Activated CD4-positive, alpha-beta memory T cell treated with anti-CD3 and anti-CD28 coated beads, Interleukin-2, amount 10 ng/mL, durations not matched to agents 7 days and 5 days (primary cell): ENCODE results near the gene PLOD3. TPM values are rescaled to one million over a fixed set of nuclear protein-coding genes. Genes with fewer than 3 reads are reported as not detected.

Experiments
- CTCF ChIA-PET: fragments of 350-600 bp; sonication (Branson Sonifier 250); formaldehyde crosslinking; loops from one replicate; lab custom pipeline; 2021; ENCODE audit warnings: antibody characterized with exemption, inconsistent platforms; lab: Charles Lee
- POLR2A ChIA-PET: fragments of 350-600 bp; sonication (Branson Sonifier 250); formaldehyde crosslinking; loops from one replicate; lab custom pipeline; 2021; ENCODE audit warnings: antibody characterized with exemption; lab: Charles Lee
- DNase-seq: peaks from one replicate; pipeline ENCODE4 v3.0.0-alpha.2; 2020
- H3K27ac Mint-ChIP-seq: one replicate; pipeline ENCODE4 v1.8.0; 2021; ENCODE audit warnings: mild to moderate bottlenecking, mixed read lengths
- H3K27me3 Mint-ChIP-seq: one replicate; pipeline ENCODE4 v1.8.0; 2021; ENCODE audit warnings: mixed read lengths
- H3K36me3 Mint-ChIP-seq: one replicate; pipeline ENCODE4 v1.8.0; 2021; ENCODE audit warnings: low read depth, mixed read lengths
- H3K4me1 Mint-ChIP-seq: one replicate; pipeline ENCODE4 v1.8.0; 2021; ENCODE audit warnings: mixed read lengths
- H3K4me3 Mint-ChIP-seq: one replicate; pipeline ENCODE4 v1.8.0; 2021; ENCODE audit warnings: mild to moderate bottlenecking, mixed read lengths
- H3K9me3 Mint-ChIP-seq: one replicate; pipeline ENCODE4 v1.8.0; 2021; ENCODE audit warnings: mixed read lengths
- total RNA-seq, 2 experiments: library from RNA; stranded (reverse); gene quantifications; one replicate each; pipeline ENCODE4 v1.2.3, GENCODE V29; 2021

The PLOD3 gene
- total RNA-seq, 2 experiments from 2014 or later: 63.3 to 66.6 TPM

GRCh38 chr7:101236292-101236835 lies 19.0 kb upstream of the PLOD3 start:
- H3K4me1 Mint-ChIP-seq: no peaks in the 10 kb centered on the region
- no peak for DNase-seq
- H3K27me3 Mint-ChIP-seq: no peaks in the 10 kb centered on the region
- no peaks in the 10 kb centered on the region for H3K9me3 Mint-ChIP-seq
- CTCF ChIA-PET: no interaction called here
- POLR2A ChIA-PET: no interaction called here
- H3K36me3 Mint-ChIP-seq: peaks cover 9% of the 10 kb centered on the region
- no peak overlapping the region for H3K4me3 Mint-ChIP-seq
- H3K27ac Mint-ChIP-seq: no peak overlapping the region

GRCh38 chr7:101235522-101235921 lies 18.1 kb upstream of the PLOD3 start:
- Mint-ChIP-seq H3K9me3 (no peaks in the 10 kb centered on the region), H3K4me1 (peaks cover 2% of the 10 kb centered on the region), H3K4me3 (no peak overlapping the region), H3K27me3 (no peaks in the 10 kb centered on the region), H3K36me3 (peaks cover 8% of the 10 kb centered on the region), H3K27ac (no peak overlapping the region)
- CTCF ChIA-PET: interaction anchor here (1.0 to 2.1 kb wide), 3 partner anchors 9 to 92 kb away, joined by 3 to 11 read pairs (median 3); no protein-coding TSS in a partner anchor
- POLR2A ChIA-PET: interaction anchor here (1.7 kb wide), 1 partner anchor 8 kb away, joined by 7 read pairs; no protein-coding TSS in a partner anchor
- no peak for DNase-seq

DNA sequence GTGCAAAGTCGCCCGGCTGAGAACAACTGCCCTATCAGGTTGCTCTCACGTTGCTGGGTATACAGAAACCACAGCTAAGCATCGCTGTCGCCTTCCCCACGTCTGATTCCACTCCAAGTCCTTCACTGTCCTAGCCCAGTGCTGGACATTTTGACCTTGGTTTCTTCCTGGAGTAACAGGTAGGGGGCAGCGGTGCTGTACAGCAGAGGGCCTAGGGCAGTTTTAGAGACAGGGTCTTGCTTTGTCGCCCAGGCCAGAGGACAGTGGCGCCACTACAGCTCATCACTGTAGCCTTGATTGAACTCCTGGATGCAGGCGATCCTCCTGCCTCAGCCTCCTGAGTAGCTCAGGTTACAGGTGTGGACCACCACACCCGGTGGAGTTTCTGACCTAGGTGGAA lies 17.7 kb upstream of the PLOD3 start:
- POLR2A ChIA-PET: interaction anchor here (1.7 kb wide), 1 partner anchor 9 kb away, joined by 7 read pairs; no protein-coding TSS in a partner anchor
- Mint-ChIP-seq H3K9me3 (no peaks in the 10 kb centered on the region), H3K27ac (no peak overlapping the region), H3K36me3 (peaks cover 7% of the 10 kb centered on the region), H3K4me1 (peaks cover 2% of the 10 kb centered on the region), H3K27me3 (no peaks in the 10 kb centered on the region), H3K4me3 (no peak overlapping the region)
- CTCF ChIA-PET: interaction anchor here (1.0 to 2.1 kb wide), 3 partner anchors 9 to 91 kb away, joined by 3 to 11 read pairs (median 3); no protein-coding TSS in a partner anchor
- no peak for DNase-seq

DNA sequence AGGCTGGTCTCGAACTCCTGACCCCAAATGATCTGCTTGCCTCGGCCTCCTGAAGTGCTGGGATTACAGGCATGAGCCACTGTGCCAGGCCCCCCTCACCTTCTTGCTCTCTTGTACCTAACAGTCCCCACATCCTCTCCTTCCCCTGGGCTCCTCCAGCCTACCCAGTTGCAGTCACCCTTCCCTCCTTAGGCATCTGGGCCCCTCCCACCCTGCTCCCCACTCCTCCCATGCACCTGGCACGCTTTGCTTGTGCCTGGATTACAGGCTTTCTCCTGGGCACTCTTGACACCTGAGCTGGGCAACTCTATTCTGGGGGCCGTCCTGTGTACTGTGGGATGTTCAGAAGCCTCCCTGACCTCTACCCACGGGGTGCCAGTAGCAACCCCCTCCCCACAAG lies 17.3 kb upstream of the PLOD3 start:
- no peak for DNase-seq
- ChIA-PET CTCF (interaction anchor here (1.0 to 2.1 kb wide), 3 partner anchors 10 to 91 kb away, joined by 3 to 11 read pairs (median 3); no protein-coding TSS in a partner anchor), POLR2A (interaction anchor here (1.7 kb wide), 1 partner anchor 9 kb away, joined by 7 read pairs; no protein-coding TSS in a partner anchor)
- Mint-ChIP-seq H3K4me3 (no peak overlapping the region), H3K27ac (no peak overlapping the region), H3K27me3 (no peaks in the 10 kb centered on the region), H3K4me1 (peaks cover 2% of the 10 kb centered on the region), H3K36me3 (peaks cover 7% of the 10 kb centered on the region), H3K9me3 (no peaks in the 10 kb centered on the region)

DNA sequence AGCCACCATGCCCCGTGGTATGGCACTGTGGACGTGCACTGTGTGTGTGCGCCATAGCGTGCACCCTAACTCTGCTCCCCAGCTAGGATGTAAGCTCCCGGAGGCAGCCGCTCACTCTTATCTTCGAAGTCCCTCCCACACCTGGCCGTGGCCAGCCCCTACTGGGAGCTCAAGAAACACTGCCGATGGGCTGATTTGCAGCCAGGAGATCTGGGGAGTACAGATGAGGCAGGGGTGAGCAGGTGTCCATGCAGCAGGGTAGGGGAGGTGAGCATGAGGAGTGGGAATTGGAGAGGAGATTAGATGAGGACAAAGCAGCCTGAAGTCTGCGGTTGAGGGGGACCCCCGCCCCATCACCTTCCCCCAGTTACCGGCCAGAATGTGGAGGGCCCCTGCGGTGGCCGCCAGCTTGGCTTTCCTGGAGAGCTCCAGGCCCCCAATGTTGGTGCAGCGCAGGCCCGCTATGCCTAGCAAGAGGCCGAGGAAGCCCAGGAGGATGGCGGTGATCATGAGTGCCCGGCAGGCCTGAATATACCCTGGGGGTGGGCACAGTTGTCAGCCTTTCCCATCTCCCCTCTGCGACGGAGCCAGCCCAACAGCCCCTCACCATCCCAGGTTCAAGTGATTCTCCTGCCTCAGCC lies 16.6 kb upstream of the PLOD3 start:
- ChIA-PET CTCF (interaction anchor here (1.6 to 2.1 kb wide), 2 partner anchors 10 to 90 kb away, joined by 3 to 11 read pairs; no protein-coding TSS in a partner anchor), POLR2A (interaction anchor here (1.7 kb wide), 1 partner anchor 10 kb away, joined by 7 read pairs; no protein-coding TSS in a partner anchor)
- Mint-ChIP-seq H3K9me3 (no peaks in the 10 kb centered on the region), H3K4me1 (peaks cover 2% of the 10 kb centered on the region), H3K27ac (no peak overlapping the region), H3K27me3 (no peaks in the 10 kb centered on the region), H3K4me3 (no peak overlapping the region), H3K36me3 (peaks cover 7% of the 10 kb centered on the region)
- DNase-seq: no peak

- Mint-ChIP-seq H3K9me3 (no peaks in the 10 kb centered on the region), H3K27me3 (no peaks in the 10 kb centered on the region), H3K36me3 (peaks cover 7% of the 10 kb centered on the region), H3K4me3 (no peak overlapping the region), H3K27ac (no peak overlapping the region), H3K4me1 (peaks cover 2% of the 10 kb centered on the region)
- POLR2A ChIA-PET: no interaction called here
- CTCF ChIA-PET: no interaction called here
- DNase-seq: no peak
These were observed 14.9 kb upstream of the PLOD3 start for GRCh38 chr7:101232141-101232850.

DNA sequence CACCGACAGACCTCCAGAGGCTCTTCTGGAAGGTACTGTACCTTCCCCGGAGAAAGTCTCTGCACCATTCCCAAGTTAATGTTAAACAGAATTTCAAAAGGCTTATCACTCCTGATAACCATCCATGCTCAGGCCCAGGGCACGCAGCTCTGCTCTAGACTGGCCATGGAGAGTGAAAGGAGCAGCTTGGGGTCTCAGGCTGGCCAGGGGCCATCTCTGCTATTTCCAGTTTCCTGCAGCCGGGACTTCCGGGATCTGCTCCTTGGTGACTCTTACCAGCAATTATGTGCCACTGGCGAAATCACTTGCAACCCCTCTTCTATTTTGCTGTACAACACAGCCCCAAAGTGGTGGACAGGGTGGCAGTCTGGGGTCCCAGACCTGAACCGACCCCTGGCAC lies 14.3 kb upstream of the PLOD3 start:
- no peak overlapping the region for H3K4me3 Mint-ChIP-seq
- ChIA-PET POLR2A (no interaction called here), CTCF (interaction anchor here (0.7 kb wide), 1 partner anchor 12 kb away, joined by 4 read pairs; no protein-coding TSS in a partner anchor)
- no peaks in the 10 kb centered on the region for H3K27me3 Mint-ChIP-seq
- H3K9me3 Mint-ChIP-seq: no peaks in the 10 kb centered on the region
- no peak for DNase-seq
- H3K36me3 Mint-ChIP-seq: peaks cover 10% of the 10 kb centered on the region
- H3K4me1 Mint-ChIP-seq: peaks cover 2% of the 10 kb centered on the region
- no peak overlapping the region for H3K27ac Mint-ChIP-seq

GRCh38 chr7:101226721-101227120 lies 9.3 kb upstream of the PLOD3 start:
- Mint-ChIP-seq H3K4me1 (peaks cover 2% of the 10 kb centered on the region), H3K4me3 (no peak overlapping the region), H3K27ac (no peak overlapping the region), H3K9me3 (no peaks in the 10 kb centered on the region), H3K36me3 (peaks cover 33% of the 10 kb centered on the region), H3K27me3 (no peaks in the 10 kb centered on the region)
- POLR2A ChIA-PET: interaction anchor here (1.5 to 2.3 kb wide), 2 partner anchors 9 to 10 kb away, joined by 3 to 12 read pairs; partner anchors contain the start of genes PLOD3 and ZNHIT1
- CTCF ChIA-PET: interaction anchor here (0.7 to 2.1 kb wide), 3 partner anchors 9 to 18 kb away, joined by 3 to 8 read pairs (median 3); partner anchors contain the start of genes PLOD3 and ZNHIT1
- DNase-seq: no peak

GRCh38 chr7:101225650-101226049 lies 8.3 kb upstream of the PLOD3 start:
- Mint-ChIP-seq H3K27ac (no peak overlapping the region), H3K36me3 (peaks cover 34% of the 10 kb centered on the region), H3K9me3 (no peaks in the 10 kb centered on the region), H3K4me3 (no peak overlapping the region), H3K27me3 (no peaks in the 10 kb centered on the region), H3K4me1 (peaks cover under 1% of the 10 kb centered on the region)
- ChIA-PET CTCF (interaction anchor here (1.4 kb wide), 1 partner anchor 33 kb away, joined by 3 read pairs; no protein-coding TSS in a partner anchor), POLR2A (interaction anchor here (1.5 kb wide), 1 partner anchor 18 kb away, joined by 3 read pairs; no protein-coding TSS in a partner anchor)
- DNase-seq: no peak

- Mint-ChIP-seq H3K9me3 (no peaks in the 10 kb centered on the region), H3K4me3 (no peak overlapping the region), H3K36me3 (peaks cover 32% of the 10 kb centered on the region), H3K27me3 (no peaks in the 10 kb centered on the region), H3K27ac (no peak overlapping the region), H3K4me1 (peaks cover 15% of the 10 kb centered on the region)
- DNase-seq: no peak
- ChIA-PET POLR2A (interaction anchor here (0.6 kb wide), 1 partner anchor 138 kb away, joined by 3 read pairs; no protein-coding TSS in a partner anchor), CTCF (no interaction called here)
These were observed 6.1 kb upstream of the PLOD3 start for GRCh38 chr7:101223528-101223927.

DNA sequence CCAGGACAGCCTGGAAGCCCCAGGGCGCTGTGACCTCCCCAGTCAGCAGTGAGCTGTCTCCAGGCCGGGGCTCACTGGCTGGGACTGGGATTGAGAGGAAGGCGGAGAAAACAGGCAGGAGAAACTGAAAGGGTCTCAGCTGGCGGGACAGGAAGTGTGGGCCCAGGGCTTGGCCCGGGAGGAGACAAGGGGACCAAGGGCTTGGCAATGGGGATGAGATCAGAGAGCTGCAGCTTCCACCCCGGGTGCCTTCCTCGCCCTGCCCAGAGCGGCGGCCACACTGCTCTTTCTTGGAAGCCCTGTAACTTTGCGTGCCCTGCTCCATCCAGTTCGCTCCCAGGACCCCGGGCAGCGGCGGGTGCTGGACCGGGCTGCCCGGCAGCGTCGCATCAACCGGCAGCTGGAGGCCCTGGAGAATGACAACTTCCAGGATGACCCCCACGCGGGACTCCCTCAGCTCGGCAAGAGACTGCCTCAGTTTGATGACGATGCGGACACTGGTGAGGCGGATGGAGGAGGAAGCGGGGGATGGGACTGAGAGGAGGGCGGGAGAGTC lies 5.0 kb upstream of the PLOD3 start:
- CTCF ChIA-PET: interaction anchor here (0.7 kb wide), 1 partner anchor 78 kb away, joined by 3 read pairs; no protein-coding TSS in a partner anchor
- no peak for DNase-seq
- Mint-ChIP-seq H3K9me3 (no peaks in the 10 kb centered on the region), H3K27ac (no peak overlapping the region), H3K36me3 (peaks cover 32% of the 10 kb centered on the region), H3K4me1 (peaks cover 19% of the 10 kb centered on the region), H3K4me3 (no peak overlapping the region), H3K27me3 (no peaks in the 10 kb centered on the region)
- POLR2A ChIA-PET: no interaction called here

DNA sequence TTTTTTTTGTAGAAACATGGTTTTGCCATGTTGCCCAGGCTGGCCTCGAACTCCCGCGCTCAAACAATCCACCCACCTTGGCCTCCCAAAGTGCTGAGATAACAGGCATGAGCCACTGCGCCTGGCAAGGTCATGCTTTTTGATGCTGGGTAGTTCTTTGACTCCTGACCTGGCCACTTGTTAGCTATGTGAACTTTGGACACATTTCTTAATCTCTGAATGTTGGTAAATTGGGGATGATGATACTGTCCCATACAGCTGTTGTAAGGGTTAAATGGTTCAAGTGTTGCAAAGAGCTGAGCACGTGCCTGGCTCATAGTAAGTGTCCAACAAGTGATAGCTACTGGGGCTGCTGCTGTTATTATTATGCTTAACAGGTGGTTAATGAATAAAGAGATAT lies 2.9 kb upstream of the PLOD3 start:
- CTCF ChIA-PET: interaction anchor here (0.9 to 5.4 kb wide), 4 partner anchors 24 to 77 kb away, joined by 3 to 74 read pairs (median 5); partner anchors contain the start of gene FIS1
- H3K4me3 Mint-ChIP-seq: no peak overlapping the region

More for the DNA sequence above, 2.9 kb upstream of the PLOD3 start:
- Mint-ChIP-seq H3K27me3 (no peaks in the 10 kb centered on the region), H3K27ac (no peak overlapping the region), H3K36me3 (peaks cover 37% of the 10 kb centered on the region), H3K4me1 (peaks cover 32% of the 10 kb centered on the region), H3K9me3 (no peaks in the 10 kb centered on the region)
- POLR2A ChIA-PET: interaction anchor here (5.0 kb wide), 1 partner anchor 25 kb away, joined by 61 read pairs; the partner anchor contains the start of gene FIS1
- DNase-seq: no peak
